ENCODE data around the gene HOXC10. TPM values are rescaled to one million over a fixed set of nuclear protein-coding genes. Genes with fewer than 3 reads are reported as not detected.

The HOXC10 gene
- polyA plus RNA-seq, 5 donors = 1.2 to 2.6 TPM; not detected in 3

DNA sequence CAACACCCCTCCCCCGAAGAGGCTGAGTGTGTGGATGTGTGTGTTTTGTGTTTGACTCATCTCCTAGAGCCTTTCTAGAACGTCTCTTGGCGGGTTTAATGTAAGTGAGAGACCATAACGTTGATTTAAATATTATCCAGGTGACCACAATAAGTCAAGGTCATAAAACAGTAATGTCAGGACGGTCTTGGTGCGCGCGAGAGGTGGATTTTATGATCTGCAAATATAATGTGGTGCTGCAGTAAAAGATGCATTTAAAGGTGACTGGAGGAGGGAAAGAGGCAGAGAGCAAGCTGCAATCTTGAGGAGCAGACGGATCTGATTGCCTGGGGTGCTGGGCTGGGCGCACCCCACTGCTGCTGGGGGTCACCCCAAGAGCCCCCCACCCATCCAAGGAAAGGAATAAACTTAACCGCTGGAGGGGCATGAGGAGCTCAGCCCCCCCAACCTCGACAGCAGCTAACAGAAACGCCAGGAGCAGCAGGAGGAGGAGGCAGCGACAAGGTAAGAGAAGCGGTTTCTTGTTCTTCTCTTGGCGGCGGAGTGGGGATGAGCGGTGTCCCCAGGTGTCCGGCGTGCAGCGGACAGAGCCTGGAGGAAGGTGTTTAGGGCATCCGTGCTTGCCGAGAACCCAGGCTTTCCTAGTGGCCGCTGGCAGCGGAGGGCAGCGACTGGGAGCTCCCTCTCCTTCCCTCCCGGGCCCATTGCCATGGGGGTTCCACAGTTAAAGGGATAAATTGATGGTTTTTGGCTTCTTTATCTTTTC, 5.5 kb downstream of the HOXC10 start:
- DNase-seq = no peak

DNA sequence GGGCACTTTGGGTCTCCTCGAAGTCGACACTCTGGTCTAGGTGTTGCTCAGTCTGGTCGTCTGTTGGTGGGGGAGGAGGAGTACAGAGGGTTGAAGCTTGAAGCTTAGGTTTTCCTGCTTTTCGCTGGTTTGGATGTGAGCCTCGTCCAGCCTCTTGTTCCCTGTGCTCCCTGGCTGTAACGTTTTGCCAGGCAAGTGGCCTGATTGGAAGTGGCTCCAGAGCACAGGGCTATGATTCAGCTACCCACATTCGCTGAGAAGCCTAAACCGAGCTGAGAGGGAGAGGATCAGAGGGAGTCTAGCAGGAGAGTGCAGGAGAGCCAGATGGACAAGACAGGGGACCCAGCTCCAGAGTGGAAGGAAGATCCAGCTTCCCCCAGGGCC, 6.1 kb downstream of the HOXC10 start:
- DNase-seq = no peak

DNA sequence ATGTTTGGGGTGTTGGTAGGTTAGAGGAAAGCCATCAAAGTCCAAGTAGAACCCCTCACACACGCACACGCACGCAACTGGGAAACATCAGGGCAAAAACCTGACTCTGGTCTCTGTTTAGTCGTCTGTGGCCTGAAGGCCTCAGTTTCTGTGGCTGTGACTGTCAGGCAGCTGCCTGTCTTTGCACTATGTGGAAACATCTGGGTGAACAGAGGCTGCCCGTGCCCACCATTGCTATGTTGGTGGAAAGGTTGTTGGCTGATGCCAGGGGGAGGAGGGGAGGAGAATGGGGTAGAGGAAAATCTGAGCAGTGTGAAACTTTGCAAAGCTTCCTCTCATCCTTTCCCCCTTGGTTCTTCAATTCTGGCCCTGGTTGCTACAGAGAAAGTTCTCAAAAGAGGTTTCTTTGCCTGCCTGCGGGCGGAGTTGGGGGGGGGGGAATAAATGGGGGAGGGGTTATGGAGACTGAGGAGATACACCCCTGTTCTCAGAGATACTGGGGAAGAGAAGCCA, 7.5 kb downstream of the HOXC10 start:
- DNase-seq = no peak

DNA sequence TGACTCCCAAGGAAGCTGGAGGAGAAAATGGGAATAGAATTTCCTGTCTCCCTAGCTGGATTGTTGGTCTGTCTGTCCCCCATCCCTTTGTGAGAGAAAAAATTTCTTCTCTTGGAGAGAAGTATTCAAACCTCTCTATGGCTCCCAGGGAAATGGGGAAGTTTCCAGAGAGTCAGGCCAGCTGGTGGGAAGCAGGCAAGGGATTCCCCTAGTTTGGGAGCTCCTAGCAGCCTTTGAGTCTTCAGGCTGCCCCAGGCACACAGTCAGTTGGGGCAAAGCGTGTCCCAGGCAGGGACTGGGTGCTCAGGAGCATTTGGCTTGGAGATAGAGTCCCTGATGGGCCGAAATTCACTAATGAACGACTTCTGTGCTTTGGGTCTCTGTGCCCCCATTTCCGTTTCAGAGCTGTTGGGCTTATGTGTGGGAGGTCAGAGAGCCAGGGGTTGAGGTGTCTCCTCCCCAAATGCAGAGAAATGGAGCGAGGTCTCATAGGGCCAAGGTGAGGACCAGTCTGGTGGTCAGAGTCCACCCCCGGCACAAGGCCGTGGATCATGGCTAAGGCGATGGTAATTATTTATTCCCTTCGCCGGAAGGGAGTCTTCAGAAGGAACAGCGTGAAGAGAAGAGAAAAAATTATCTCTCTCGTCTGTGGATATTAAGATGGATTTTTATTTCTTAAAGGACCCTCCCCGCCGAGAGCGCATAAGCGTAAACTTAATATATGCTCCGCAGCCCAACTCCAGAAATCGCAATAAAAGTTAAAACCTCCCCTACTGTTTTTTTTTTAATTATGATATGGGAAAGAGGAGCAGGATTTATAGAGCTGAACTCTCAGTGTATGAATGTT, 8.4 kb downstream of the HOXC10 start:
- no peak for DNase-seq

DNA sequence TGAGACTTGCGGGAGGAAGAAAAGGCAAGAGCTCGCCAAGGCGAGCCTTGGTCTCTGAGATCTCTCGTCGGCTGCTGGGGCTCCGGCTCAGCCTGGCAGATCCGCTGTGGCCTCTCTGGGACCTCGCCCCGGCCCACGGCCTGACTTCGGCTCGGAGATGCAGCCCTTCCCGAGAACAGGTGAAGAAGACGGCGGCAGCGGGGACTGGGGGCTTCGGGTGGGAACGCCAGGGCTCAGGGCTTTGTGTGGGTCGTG, 9.0 kb downstream of the HOXC10 start:
- no peak for DNase-seq

DNA sequence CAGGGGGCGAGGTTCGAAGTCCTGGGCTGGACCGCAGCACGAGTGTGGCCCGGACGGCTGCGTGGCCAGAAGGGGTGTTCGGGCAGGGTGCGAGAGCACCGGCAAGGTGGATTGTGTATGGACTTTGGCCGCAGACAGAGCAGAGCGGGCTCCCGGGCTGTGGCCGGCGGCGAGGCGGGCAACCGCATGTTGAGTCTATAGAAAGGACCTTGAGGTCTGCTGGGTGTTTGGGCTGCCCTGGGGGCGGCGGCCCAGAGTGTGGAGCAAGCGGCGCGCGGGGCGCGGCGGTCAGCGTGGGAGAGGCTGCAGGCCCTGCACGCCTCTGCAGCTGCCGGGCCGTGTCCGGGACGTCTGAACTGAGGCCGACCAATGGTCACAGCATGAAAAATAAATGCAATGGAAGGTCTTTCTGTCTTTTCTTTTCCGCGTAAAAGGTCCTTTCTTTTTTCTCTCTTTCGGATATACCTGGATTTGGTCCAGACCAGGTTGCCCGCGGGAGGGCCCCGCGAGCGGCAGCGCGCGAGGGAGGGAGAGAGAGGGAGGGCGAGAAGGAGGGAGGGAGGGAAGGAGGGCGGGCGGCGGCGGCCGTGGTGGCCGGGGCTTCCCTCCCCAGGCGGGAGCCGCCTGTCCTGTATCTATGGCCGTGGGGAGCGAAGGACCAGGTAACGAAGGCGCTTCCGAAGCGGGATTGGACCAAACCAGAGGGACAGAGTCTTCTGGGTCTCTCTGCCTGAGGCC, 9.5 kb downstream of the HOXC10 start:
- DNase-seq = no peak

DNA sequence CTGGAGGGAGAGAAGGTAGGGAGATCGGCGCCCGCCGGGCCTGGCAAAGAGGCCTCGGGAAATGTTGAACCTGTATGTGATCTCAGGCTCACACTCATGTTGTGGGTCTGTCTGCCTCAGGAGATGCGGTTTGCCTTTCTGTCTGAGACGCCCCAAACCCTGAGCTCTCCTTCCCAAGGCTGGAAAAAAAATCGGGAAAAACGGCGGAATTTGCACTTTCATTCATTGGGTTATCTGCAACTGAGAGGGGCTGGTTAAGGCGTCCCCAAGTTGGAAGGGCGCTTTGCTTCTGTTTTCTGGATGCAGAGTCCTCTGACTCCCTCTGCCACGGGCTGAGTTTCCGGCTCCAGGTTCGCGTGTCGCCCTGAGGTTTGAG, 10.0 kb downstream of the HOXC10 start:
- no peak for DNase-seq

DNA sequence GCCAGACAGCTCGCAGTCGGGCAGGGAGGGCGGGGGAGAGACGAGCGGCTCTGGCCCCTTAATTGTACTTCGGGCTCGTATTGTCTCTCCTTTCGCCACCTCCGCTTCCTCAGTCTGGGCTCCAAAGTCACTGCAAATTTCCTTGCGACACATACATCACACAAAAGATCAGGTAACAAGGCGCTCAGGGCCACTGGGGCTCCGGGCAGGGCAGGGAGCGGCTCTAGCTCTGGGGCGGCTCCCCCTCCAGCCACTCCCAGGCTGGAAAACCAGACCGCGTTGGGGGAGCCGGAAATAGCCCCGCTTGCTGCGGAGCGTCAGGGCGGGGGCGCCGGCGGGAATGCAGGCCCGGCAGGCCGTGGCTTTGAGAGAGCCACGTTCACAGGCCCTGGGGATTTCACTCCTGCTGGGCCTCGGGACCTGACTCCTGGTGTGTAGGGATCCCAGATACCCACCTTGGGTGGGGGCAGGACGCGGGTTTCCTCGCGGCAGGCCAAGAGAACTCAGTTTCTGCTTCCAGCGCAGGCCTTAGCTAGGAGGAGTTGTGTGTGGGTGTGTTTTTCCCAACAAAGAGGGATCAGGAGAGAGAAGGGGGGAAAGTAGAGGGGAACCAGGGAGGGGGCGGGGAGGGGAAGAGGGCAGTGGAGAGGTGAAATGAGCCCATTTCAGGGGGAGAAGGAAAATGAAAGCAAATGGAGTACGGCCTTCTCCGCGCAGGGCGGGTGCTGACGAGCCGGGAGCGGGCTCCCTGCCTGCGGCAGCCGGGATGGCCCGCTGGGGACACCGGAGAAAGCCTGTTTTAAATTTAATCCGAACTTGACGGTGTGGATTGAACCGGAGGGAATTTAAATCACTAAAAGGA, 10.7 kb downstream of the HOXC10 start:
- no peak for DNase-seq

DNA sequence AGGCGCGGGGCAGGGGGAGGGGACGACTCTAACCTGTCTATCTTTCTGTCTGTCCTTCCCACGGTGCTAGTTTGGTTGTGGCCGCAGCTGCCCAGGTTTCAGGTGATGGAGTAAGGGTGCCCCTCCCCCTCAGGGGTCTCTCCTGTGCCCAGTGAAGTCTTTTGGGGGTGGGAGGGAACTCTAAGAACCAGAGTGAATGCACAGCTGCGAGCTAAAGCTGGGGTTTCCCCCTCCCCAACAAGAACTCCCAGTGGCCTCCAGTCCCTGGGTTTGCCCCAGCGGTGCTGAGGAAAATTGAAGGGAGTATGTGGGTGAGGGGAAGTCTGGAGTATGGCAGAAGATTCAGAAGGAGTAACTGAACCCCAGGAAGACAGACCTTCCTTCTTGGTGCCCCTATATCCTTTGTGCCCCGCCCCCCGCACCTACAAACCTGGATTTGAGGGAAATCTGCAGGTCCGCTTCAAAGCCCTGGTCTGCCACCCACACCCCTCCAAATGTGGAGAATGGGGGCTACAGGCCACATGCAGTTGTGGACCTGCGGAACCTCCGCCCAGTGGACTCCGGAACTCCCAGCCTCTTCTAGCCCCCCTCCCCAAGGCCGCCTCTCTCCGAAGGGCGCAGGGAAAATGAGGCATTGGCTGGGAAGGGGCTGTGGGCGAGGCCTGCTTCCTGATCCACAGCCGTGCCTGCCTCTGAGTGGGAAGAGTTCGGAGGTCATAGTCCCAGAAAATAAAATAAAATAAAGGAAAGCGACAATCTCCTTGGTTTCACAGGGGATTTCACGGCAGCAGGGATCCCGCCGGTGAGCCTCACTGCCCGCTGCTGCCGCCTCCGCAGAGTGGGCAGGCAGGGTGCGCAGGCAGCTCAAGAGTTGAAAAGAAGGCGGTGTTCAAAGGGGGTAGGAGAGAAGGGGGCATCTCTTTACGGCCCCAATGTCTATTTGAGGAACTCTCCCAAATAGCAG, 11.6 kb downstream of the HOXC10 start:
- DNase-seq = no peak

DNA sequence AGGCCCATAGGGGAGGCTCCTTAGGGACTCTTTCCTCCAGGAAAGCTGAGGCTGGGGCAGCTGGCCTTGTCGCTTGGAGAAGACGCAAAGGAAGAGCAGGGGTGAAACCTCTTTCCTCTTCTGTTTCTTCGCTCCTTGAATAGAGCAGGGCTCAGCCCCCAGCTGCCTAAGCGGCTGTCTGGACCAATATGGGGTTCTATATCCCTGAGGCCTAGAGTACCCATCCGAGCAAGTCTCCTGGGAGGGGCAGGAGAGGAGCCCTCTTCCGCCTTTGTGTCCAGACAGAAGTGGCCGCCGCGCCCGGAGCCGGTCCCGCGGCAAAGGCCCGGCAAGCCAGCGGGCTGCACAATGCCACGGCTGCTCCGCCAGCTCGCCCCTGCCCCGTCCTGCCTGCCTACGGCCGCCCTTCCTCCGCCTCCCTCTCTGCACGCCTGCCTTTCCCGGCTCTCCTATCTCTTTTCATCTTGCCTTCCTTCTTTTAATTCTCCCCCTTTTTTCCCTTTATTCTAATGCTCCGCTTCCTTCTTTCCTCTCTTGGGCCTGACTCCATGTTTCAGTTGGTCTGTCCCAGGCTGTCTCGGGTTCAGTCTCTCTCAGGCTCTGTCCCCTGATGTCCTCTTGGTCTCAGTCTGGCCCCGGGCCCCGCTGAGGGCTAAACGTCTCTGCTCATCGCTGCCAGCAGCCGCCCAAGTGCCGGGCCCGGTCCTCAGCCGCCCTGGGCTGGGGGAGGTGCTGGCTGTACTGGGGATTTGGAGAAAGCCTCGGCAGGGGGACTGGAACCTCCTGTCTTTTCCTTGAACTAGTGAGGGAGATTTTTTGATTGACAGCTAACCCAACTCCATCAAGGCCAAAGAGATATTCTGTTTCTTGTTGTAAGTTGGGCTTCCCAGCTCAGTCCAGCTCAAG, 12.5 kb downstream of the HOXC10 start:
- DNase-seq = no peak

DNA sequence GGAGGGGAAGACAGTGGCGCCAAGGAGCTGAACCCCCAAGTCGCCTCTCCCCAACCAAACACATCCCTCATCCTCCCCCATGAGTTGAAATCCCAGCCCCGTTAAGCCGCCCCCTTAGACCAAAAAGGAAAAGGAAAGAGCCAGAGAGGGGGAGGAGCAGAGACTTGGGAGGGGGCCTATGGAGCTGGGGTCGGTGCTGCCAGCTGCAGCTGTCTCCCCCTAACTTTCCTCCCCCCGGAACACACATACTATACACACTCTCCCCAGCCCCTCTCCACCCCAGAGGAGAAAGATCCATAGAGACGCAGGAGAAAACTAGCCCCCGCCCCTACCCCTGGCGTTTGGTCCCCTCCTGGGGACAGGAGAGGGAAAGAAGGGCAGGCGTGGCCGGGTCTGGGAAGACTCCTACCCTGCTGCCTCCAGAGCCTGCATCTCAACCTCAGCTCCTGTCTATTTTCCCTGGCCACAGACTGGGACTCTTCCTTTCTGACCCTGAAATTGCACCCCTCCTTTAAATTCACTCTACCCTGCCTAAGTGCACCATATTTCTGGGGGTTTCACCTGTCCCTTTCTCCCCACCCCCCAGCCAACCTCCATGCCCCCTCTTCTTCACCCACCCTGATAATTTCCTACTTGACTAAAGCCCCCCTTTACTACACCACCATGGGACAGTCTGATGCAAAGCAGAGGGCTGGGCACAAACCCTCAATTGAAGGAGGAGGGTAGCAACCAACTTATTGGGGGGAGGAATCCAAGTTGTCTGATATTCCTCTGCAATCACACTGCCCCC, 13.4 kb downstream of the HOXC10 start:
- no peak for DNase-seq

DNA sequence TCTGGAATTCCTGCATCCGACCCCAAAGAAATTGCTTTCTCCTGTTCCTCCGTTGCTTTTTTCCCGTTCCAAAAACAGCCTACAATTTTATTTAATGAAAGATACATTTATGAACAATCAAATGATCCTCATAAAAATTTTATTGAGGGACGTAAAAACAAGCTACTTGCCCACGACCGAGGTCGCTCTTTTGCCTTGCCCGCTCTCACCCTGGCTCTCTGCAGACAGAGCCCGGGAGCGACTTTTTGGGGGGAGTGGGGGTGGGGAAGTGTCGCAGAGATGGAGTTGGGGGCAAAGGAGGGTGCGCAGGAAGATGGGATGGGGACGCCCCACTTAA, 13.9 kb downstream of the HOXC10 start:
- DNase-seq = no peak

DNA sequence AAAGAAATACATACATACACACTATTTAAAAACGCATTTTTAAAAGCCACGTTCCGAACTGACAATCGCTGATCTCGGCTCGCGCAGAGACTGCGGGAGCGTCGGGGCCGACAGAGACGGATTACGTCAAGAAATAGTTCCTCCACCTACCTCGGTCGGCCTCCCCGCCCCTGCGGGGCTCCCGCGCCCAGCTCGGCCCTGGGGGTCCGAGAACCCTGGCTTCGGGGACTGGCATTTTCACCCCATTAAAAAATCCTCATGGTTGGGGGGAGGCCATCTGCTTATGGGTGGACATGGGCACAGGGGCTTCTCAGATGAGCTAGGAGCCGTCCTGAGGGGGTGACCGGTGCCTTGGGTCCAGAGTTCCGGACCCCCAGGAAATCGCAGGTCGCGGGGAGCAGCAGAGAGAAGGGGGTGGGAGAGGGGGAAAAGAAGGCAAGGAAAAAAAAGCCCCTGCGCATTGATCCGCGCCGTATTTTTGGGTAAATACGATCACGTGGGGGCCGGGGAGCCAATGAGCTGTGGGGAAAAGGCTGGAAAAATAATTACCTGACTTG, 14.7 kb downstream of the HOXC10 start:
- DNase-seq = no peak

DNA sequence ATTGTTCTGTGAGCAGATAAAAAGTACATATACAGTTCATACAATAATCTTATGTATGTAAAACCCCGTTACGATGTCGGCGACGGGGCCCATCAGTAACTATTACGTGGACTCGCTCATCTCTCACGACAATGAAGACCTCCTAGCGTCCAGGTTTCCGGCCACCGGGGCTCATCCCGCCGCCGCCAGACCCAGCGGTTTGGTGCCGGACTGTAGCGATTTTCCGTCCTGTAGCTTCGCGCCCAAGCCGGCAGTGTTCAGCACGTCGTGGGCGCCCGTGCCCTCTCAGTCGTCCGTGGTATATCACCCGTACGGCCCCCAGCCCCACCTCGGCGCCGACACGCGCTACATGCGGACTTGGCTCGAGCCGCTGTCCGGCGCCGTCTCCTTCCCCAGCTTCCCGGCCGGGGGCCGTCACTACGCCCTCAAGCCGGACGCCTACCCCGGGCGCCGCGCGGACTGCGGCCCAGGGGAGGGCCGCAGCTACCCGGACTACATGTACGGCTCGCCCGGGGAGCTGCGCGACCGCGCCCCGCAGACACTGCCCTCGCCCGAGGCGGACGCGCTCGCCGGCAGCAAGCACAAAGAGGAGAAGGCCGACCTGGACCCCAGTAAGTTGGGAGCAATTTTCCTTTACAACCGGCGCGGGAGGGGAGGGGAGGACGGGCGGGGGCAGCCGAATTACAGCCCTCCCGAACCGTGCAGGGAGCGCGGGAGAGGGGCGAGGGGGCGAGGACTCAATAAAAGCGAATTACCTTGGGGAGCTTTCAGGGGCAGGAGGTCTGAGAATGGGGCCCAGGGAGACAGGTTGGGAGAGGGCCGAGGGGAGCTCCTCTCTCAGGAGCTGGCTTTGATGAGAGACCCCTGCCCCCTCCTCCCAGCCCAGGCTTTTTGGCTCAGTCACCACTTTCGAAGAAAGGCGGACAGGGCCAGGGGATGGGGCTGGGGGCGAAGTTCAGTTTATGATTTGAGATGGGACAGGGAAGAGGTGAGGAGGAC, 15.5 kb downstream of the HOXC10 start, which contains the start of gene HOXC9:
Gene HOXC9 (plus strand): TSS at position 46 of the 999 bp plus-strand sequence. CDS start 28 bp downstream, at position 74.
- no peak for DNase-seq

DNA sequence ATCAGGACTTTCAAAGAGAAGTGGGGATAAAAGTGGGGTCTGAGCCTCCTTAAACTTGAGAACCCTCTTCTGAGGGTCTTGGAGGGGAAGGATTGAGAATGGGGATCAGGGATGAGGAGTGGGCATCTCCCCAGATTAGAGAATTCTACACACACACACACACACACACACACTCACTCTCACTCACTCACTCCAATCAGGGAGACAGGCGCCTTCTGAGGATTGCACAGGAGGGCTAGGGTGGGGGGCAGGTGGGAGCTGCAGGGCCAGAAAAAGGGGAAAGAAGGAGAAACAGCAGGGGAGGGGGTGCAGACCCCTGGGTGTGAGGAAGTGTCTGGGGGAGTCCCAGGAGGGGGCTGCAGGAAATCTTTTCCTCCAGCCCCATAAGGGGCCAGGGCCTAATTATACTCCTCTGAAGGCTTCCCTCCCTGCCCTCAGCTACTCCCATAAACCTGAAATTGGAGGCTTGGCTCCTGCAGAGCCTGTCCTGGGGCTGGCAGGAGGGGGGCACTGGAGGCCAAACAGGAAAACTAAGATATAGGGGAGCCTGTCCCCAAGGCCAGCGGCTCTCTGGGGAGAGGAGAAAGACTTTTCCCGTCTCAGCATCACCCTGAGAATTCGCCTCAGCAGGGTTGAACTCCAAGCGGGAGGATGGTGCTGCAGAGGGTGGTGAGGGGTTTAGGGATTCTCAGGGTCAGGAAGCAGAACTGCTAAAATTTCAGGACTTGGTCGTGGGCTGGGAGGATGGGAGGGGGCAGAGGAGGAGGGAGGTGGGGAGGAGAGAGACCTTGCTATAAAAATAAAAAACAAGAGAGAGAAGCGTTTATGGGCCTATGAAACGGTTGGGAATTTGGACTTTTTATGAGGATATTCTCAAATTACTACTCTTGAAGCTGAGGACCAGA, 16.6 kb downstream of the HOXC10 start:
- DNase-seq = no peak
